GM12878 (cell line): ENCODE measurements around the gene TMEM259. TPM values are rescaled to one million over a fixed set of nuclear protein-coding genes. Genes with fewer than 3 reads are reported as not detected.

Source experiments
- BHLHE40 ChIP-seq, 2 experiments: fragments of 450-650 bp in 1 of 2; IDR thresholded peaks; 2 replicates each; pipeline ENCODE4 v1.6.1; 2011 to 2017; ENCODE audit warnings: low read depth in 2 of 2, borderline replicate concordance in 1 of 2, improper control_type of control experiment in 1 of 2, low read length in 1 of 2, mild to moderate bottlenecking in 1 of 2
- DPF2 ChIP-seq: fragments of 450-650 bp; IDR thresholded peaks from 2 replicates; pipeline ENCODE4 v1.6.1; 2017; ENCODE audit warnings: mild to moderate bottlenecking
- ESRRA ChIP-seq: IDR thresholded peaks from 2 replicates; pipeline ENCODE4 v1.6.1; 2012; ENCODE audit warnings: mild to moderate bottlenecking, low read length, improper control_type of control experiment
- GATAD2B ChIP-seq: fragments of 450-650 bp; conservative IDR thresholded peaks from 2 replicates; pipeline ENCODE4 v1.6.1; 2017; ENCODE audit warnings: low read depth, mild to moderate bottlenecking, moderate library complexity
- KLF5 ChIP-seq: fragments of 450-650 bp; IDR thresholded peaks from 2 replicates; pipeline ENCODE4 v1.6.1; 2014; ENCODE audit warnings: mild to moderate bottlenecking; ENCODE audit not compliant: partially characterized antibody
- PKNOX1 ChIP-seq: fragments of 450-650 bp; IDR thresholded peaks from 2 replicates; pipeline ENCODE4 v1.6.1; 2016; ENCODE audit warnings: mild to moderate bottlenecking
- POLR2AphosphoS2 ChIP-seq: IDR thresholded peaks from 2 replicates; pipeline ENCODE4 v1.6.1; 2011; ENCODE audit warnings: low read depth, mild to moderate bottlenecking, low read length, improper control_type of control experiment, moderate library complexity
- POLR2AphosphoS5 ChIP-seq: IDR thresholded peaks from 2 replicates; pipeline ENCODE4 v1.6.1; 2011; ENCODE audit warnings: mild to moderate bottlenecking, low read length, inconsistent platforms
- polyA plus RNA-seq, 11 experiments: library from polyadenylated mRNA; depleted of rRNA in 4 of 11; unstranded in 6 of 11; stranded (reverse) in 5 of 11; fragments of >200 nt; fragmentation: Nextera tagmentation in 4 of 11; fragmentation: Illumina TruSeq in 1 of 11; extraction: Ambion mirVana in 4 of 11; extraction: Trizol in 1 of 11; gene quantifications; 1 replicate in 1 of 11; 2 replicates in 10 of 11; pipeline versions ENCODE4 v1.2.1 to v1.2.3, GENCODE V29; 2011 to 2016; ENCODE audit warnings: inconsistent platforms in 2 of 11, missing spikeins in 2 of 11, low read depth in 1 of 11
- total RNA-seq, 4 experiments: library from RNA; depleted of rRNA in 3 of 4; stranded (reverse); fragments of >200 nt in 3 of 4; fragmentation: Illumina TruSeq in 1 of 4; extraction: Trizol in 1 of 4; gene quantifications; 2 replicates each; pipeline versions ENCODE4 v1.2.1 to v1.2.3, GENCODE V29; 2013 to 2021
- TF ChIP-seq, protein P1 (sequence below): IDR thresholded peaks from 2 replicates; pipeline ENCODE4 v1.6.1; 2011; ENCODE audit warnings: mild to moderate bottlenecking, low read depth, low read length, moderate library complexity; ENCODE audit not compliant: insufficient replicate concordance
- TF ChIP-seq, protein P2 (sequence below): fragments of 450-650 bp; formaldehyde crosslinking; IDR thresholded peaks from 2 replicates; pipeline ENCODE4 v1.5.0; 2022; ENCODE audit warnings: mild to moderate bottlenecking, missing genetic modification characterization

The TMEM259 gene
- total and polyA plus RNA-seq, 10 of the 15 experiments (the other 5 are each of a cell fraction or from before 2014, with no cell fraction given), result 0.43 to 184 (median 62.0) TPM

DNA sequence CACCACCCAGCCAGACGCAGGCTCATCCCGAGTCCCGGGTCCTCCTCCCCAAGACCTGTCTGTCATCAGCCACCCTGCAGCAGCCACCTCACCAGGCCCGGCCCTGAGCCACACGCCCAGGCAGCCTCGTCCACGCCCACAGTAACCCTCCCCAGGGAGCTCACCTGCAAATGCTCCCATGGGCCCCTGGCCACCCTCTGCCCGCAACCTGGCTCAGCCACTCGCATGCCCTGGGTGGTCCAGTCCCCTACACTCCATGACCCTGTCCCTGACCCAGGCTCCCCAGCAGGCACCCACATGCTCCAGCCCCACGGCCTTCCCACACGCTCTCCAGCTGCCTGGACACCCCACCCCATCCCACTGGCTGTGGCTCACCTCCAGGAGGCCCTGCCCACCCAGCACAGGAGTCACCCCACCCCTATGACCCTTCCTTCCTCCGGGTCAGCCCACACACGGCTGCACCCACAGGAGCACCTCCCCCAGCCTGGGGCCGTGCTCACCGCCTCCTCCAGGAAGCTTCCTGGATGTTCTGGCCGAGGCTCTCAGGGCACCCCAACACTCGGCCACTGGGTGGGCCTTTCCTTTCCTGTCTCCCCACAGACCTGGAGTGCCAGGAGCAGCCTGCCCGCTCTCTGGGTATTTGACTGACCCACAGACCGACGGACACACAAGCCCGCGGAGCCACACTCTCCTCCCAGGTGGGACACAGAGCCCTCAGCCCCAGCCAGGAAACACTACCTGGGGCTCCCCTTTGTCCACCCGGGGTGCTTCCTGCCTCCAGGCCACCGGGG, 3.6 kb downstream of the TMEM259 start (continued):
- TF ChIP-seq, protein P1, sequence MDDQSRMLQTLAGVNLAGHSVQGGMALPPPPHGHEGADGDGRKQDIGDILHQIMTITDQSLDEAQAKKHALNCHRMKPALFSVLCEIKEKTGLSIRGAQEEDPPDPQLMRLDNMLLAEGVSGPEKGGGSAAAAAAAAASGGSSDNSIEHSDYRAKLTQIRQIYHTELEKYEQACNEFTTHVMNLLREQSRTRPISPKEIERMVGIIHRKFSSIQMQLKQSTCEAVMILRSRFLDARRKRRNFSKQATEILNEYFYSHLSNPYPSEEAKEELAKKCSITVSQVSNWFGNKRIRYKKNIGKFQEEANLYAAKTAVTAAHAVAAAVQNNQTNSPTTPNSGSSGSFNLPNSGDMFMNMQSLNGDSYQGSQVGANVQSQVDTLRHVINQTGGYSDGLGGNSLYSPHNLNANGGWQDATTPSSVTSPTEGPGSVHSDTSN, result peak; percentile 61
- TF ChIP-seq POLR2AphosphoS5 (peak; percentile 50; the same call in 1 of the 2 replicates), BHLHE40 (IDR thresholded peaks at IDR 0.05; ENCODE audit: borderline replicate concordance in 1 of 2, low read depth in 2 of 2, low read length in 1 of 2) (no peak; a peak in 1 of 4 replicates), PKNOX1 (peak; percentile 90), GATAD2B (no peak), KLF5 (no peak), POLR2AphosphoS2 (no peak), DPF2 (no peak), ESRRA (no peak)
- TF ChIP-seq, protein P2, sequence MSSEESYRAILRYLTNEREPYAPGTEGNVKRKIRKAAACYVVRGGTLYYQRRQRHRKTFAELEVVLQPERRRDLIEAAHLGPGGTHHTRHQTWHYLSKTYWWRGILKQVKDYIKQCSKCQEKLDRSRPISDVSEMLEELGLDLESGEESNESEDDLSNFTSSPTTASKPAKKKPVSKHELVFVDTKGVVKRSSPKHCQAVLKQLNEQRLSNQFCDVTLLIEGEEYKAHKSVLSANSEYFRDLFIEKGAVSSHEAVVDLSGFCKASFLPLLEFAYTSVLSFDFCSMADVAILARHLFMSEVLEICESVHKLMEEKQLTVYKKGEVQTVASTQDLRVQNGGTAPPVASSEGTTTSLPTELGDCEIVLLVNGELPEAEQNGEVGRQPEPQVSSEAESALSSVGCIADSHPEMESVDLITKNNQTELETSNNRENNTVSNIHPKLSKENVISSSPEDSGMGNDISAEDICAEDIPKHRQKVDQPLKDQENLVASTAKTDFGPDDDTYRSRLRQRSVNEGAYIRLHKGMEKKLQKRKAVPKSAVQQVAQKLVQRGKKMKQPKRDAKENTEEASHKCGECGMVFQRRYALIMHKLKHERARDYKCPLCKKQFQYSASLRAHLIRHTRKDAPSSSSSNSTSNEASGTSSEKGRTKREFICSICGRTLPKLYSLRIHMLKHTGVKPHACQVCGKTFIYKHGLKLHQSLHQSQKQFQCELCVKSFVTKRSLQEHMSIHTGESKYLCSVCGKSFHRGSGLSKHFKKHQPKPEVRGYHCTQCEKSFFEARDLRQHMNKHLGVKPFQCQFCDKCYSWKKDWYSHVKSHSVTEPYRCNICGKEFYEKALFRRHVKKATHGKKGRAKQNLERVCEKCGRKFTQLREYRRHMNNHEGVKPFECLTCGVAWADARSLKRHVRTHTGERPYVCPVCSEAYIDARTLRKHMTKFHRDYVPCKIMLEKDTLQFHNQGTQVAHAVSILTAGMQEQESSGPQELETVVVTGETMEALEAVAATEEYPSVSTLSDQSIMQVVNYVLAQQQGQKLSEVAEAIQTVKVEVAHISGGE (CRISPR knock-in tag), result no peak
